Activated naive CD4-positive, alpha-beta T cell treated with anti-CD3 and anti-CD28 coated beads, Interleukin-2, amount 50 U/mL, for 24 hours (primary cell): Measurements from ENCODE around the gene CARD6.
A peak's percentile ranks its signal among the peaks of the same experiment; 100 is the strongest.
"Not testable (repeated sequence)": the region's sequence is repeated elsewhere in the genome, so short reads cannot be mapped to it uniquely, and the experiment has no call there.

ENCODE experiments used
- H3K27ac Mint-ChIP-seq: one replicate; pipeline ENCODE4 v1.8.0; 2021; ENCODE audit warnings: mild to moderate bottlenecking, mixed read lengths
- H3K27me3 Mint-ChIP-seq: one replicate; pipeline ENCODE4 v1.8.0; 2021; ENCODE audit warnings: mixed read lengths
- H3K36me3 Mint-ChIP-seq: one replicate; pipeline ENCODE4 v1.8.0; 2021; ENCODE audit warnings: mixed read lengths
- H3K4me1 Mint-ChIP-seq: one replicate; pipeline ENCODE4 v1.8.0; 2021; ENCODE audit warnings: mixed read lengths
- H3K4me3 Mint-ChIP-seq: one replicate; pipeline ENCODE4 v1.8.0; 2021; ENCODE audit warnings: mild to moderate bottlenecking, mixed read lengths
- H3K9me3 Mint-ChIP-seq: one replicate; pipeline ENCODE4 v1.8.0; 2021; ENCODE audit warnings: mixed read lengths

Gene CARD6

GRCh38 chr5:40823459-40823858 lies 17.7 kb upstream of the CARD6 start:
- Mint-ChIP-seq H3K27ac (no peak overlapping the region), H3K4me3 (no peak overlapping the region), H3K9me3 (no peaks in the 10 kb centered on the region), H3K36me3 (peaks cover 14% of the 10 kb centered on the region), H3K27me3 (no peaks in the 10 kb centered on the region), H3K4me1 (peaks cover 10% of the 10 kb centered on the region)

- Mint-ChIP-seq H3K27ac (peak overlapping the region; percentile 32), H3K4me1 (peaks cover 21% of the 10 kb centered on the region), H3K36me3 (peaks cover 28% of the 10 kb centered on the region)
- not testable (repeated sequence) for H3K9me3 Mint-ChIP-seq, H3K27me3 Mint-ChIP-seq, H3K4me3 Mint-ChIP-seq
These were observed 15.6 kb upstream of the CARD6 start for GRCh38 chr5:40825461-40826043.

- Mint-ChIP-seq H3K4me3 (no peak overlapping the region), H3K4me1 (peaks cover 30% of the 10 kb centered on the region), H3K27ac (peak overlapping the region; percentile 23), H3K36me3 (peaks cover 29% of the 10 kb centered on the region), H3K9me3 (no peaks in the 10 kb centered on the region), H3K27me3 (no peaks in the 10 kb centered on the region)
These were observed 14.5 kb upstream of the CARD6 start for GRCh38 chr5:40826489-40827187.

- Mint-ChIP-seq H3K9me3 (no peaks in the 10 kb centered on the region), H3K4me1 (peaks cover 38% of the 10 kb centered on the region), H3K27ac (peak overlapping the region; percentile 80), H3K4me3 (peak overlapping the region; percentile 23), H3K27me3 (no peaks in the 10 kb centered on the region), H3K36me3 (peaks cover 37% of the 10 kb centered on the region)
These were observed 13.8 kb upstream of the CARD6 start for GRCh38 chr5:40827188-40827977.

GRCh38 chr5:40828021-40828631 lies 13.0 kb upstream of the CARD6 start:
- no peaks in the 10 kb centered on the region for H3K9me3 Mint-ChIP-seq

GRCh38 chr5:40828690-40829661 lies 12.2 kb upstream of the CARD6 start:
- Mint-ChIP-seq H3K27me3 (no peaks in the 10 kb centered on the region), H3K27ac (peak overlapping the region; percentile 80), H3K9me3 (no peaks in the 10 kb centered on the region), H3K4me3 (peak overlapping the region; percentile 5), H3K4me1 (peaks cover 51% of the 10 kb centered on the region), H3K36me3 (peaks cover 53% of the 10 kb centered on the region)

More at GRCh38 chr5:40828021-40828631, 13.0 kb upstream of the CARD6 start:
- Mint-ChIP-seq H3K4me3 (peak overlapping the region; percentile 23), H3K27ac (peak overlapping the region; percentile 80), H3K4me1 (peaks cover 45% of the 10 kb centered on the region), H3K27me3 (no peaks in the 10 kb centered on the region), H3K36me3 (peaks cover 44% of the 10 kb centered on the region)

GRCh38 chr5:40829748-40830533 lies 11.2 kb upstream of the CARD6 start:
- Mint-ChIP-seq H3K36me3 (peaks cover 60% of the 10 kb centered on the region), H3K4me1 (peaks cover 54% of the 10 kb centered on the region), H3K4me3 (peak overlapping the region; percentile 30), H3K27me3 (no peaks in the 10 kb centered on the region), H3K9me3 (no peaks in the 10 kb centered on the region), H3K27ac (peak overlapping the region; percentile 66)

- peak overlapping the region; percentile 99 for H3K27ac Mint-ChIP-seq
- H3K4me1 Mint-ChIP-seq, result peaks cover 60% of the 10 kb centered on the region
- H3K4me3 Mint-ChIP-seq, result peak overlapping the region; percentile 97
- H3K27me3 Mint-ChIP-seq, result no peaks in the 10 kb centered on the region
- peaks cover 61% of the 10 kb centered on the region for H3K36me3 Mint-ChIP-seq
- H3K9me3 Mint-ChIP-seq, result no peaks in the 10 kb centered on the region
These were observed 9.6 kb upstream of the CARD6 start for GRCh38 chr5:40831346-40832210.

GRCh38 chr5:40832345-40832744 lies 8.8 kb upstream of the CARD6 start:
- H3K36me3 Mint-ChIP-seq, result peaks cover 60% of the 10 kb centered on the region
- no peaks in the 10 kb centered on the region for H3K27me3 Mint-ChIP-seq
- no peaks in the 10 kb centered on the region for H3K9me3 Mint-ChIP-seq
- H3K4me1 Mint-ChIP-seq, result peaks cover 60% of the 10 kb centered on the region
- H3K27ac Mint-ChIP-seq, result peak overlapping the region; percentile 99
- H3K4me3 Mint-ChIP-seq, result peak overlapping the region; percentile 97

- peaks cover 47% of the 10 kb centered on the region for H3K4me1 Mint-ChIP-seq
- peak overlapping the region; percentile 99 for H3K27ac Mint-ChIP-seq
- no peaks in the 10 kb centered on the region for H3K27me3 Mint-ChIP-seq
- peaks cover 46% of the 10 kb centered on the region for H3K36me3 Mint-ChIP-seq
- H3K4me3 Mint-ChIP-seq, result peak overlapping the region; percentile 97
- H3K9me3 Mint-ChIP-seq, result no peaks in the 10 kb centered on the region
These were observed 7.4 kb upstream of the CARD6 start for GRCh38 chr5:40833712-40834229.

GRCh38 chr5:40834391-40834848 lies 6.7 kb upstream of the CARD6 start:
- H3K36me3 Mint-ChIP-seq, result peaks cover 42% of the 10 kb centered on the region
- no peaks in the 10 kb centered on the region for H3K9me3 Mint-ChIP-seq
- H3K4me1 Mint-ChIP-seq, result peaks cover 40% of the 10 kb centered on the region
- peak overlapping the region; percentile 97 for H3K4me3 Mint-ChIP-seq
- peak overlapping the region; percentile 99 for H3K27ac Mint-ChIP-seq
- H3K27me3 Mint-ChIP-seq, result no peaks in the 10 kb centered on the region

GRCh38 chr5:40834849-40835787 lies 6.0 kb upstream of the CARD6 start, which contains the start of gene RPL37:
TSS of gene RPL37 (minus strand) at chr5:40835222. CDS start at chr5:40835185, 37 bp downstream.
- Mint-ChIP-seq H3K4me3 (peak within 1 kb of the TSS; percentile 97), H3K9me3 (no peaks in the 10 kb centered on the region), H3K27me3 (no peaks in the 10 kb centered on the region), H3K4me1 (peaks cover 38% of the 10 kb centered on the region), H3K27ac (peak within 1 kb of the TSS; percentile 99), H3K36me3 (peaks cover 38% of the 10 kb centered on the region)
